ENCODE results near the gene SCN10A.

The SCN10A gene

GRCh38 chr3:38828681-38829080 lies 12.7 kb upstream of the SCN10A start:
- Histone ChIP-seq H3K27me3 (no peaks in the 10 kb centered on the region), H3K27ac (no peak overlapping the region), H3K36me3 (no peaks in the 10 kb centered on the region), H3K4me1 (peaks cover 0 to 15% (median 5%) of the 10 kb centered on the region in 4 donors), H3K9me3 (no peaks in the 10 kb centered on the region), H3K4me3 (no peak overlapping the region)
- TF ChIP-seq, protein P1, sequence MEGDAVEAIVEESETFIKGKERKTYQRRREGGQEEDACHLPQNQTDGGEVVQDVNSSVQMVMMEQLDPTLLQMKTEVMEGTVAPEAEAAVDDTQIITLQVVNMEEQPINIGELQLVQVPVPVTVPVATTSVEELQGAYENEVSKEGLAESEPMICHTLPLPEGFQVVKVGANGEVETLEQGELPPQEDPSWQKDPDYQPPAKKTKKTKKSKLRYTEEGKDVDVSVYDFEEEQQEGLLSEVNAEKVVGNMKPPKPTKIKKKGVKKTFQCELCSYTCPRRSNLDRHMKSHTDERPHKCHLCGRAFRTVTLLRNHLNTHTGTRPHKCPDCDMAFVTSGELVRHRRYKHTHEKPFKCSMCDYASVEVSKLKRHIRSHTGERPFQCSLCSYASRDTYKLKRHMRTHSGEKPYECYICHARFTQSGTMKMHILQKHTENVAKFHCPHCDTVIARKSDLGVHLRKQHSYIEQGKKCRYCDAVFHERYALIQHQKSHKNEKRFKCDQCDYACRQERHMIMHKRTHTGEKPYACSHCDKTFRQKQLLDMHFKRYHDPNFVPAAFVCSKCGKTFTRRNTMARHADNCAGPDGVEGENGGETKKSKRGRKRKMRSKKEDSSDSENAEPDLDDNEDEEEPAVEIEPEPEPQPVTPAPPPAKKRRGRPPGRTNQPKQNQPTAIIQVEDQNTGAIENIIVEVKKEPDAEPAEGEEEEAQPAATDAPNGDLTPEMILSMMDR (IDR thresholded peaks at IDR 0.05), result no peak
- intact Hi-C loops (cut with DNase I; ENCODE audit: low total_unique reads), result no loop called here
- DNase-seq, result no peak

- no peaks in the 10 kb centered on the region for H3K36me3 ChIP-seq
- DNase-seq, result no peak
- no peaks in the 10 kb centered on the region for H3K27me3 ChIP-seq
- intact Hi-C loops (cut with DNase I; ENCODE audit: low total_unique reads), result no loop called here
- H3K27ac ChIP-seq, result no peak overlapping the region
- H3K4me3 ChIP-seq, result no peak overlapping the region
- no peaks in the 10 kb centered on the region for H3K9me3 ChIP-seq
- TF ChIP-seq, protein P1 (IDR thresholded peaks at IDR 0.05), result no peak
- peaks cover 0 to 15% (median 5%) of the 10 kb centered on the region in 4 donors for H3K4me1 ChIP-seq
Measured at GRCh38 chr3:38827791-38828190, 11.8 kb upstream of the SCN10A start.

DNA sequence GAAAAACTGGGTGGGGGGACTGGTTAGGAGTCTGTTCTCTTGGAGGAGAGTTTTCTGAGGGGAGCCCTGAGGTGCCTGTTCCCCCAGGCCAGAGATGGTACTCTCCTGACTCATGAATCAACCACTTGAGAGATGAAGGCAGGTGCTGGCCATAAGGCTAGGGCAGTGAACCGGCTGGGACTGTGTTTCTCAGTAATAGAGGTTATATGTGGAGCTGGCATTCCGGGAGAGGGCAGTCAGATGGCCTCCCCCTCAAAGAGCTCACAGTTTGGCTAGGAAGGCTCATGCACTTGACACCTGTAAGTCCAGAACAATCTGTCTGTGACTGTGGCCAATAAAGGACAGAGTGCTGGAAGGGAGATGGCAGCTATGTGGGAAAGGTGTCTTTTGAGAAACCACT lies 10.0 kb upstream of the SCN10A start:
- Histone ChIP-seq H3K27ac (no peak overlapping the region), H3K27me3 (no peaks in the 10 kb centered on the region), H3K4me3 (no peak overlapping the region), H3K4me1 (peaks cover 0 to 15% (median 5%) of the 10 kb centered on the region in 4 donors), H3K9me3 (no peaks in the 10 kb centered on the region), H3K36me3 (no peaks in the 10 kb centered on the region)
- TF ChIP-seq, protein P1 (IDR thresholded peaks at IDR 0.05), result no peak
- DNase-seq, result no peak
- intact Hi-C loops (cut with DNase I; ENCODE audit: low total_unique reads), result no loop called here

- intact Hi-C loops (cut with DNase I; ENCODE audit: low total_unique reads), result no loop called here
- H3K4me3 ChIP-seq, result no peak overlapping the region
- H3K9me3 ChIP-seq, result no peaks in the 10 kb centered on the region
Measured at GRCh38 chr3:38824349-38824748, 8.3 kb upstream of the SCN10A start.

DNA sequence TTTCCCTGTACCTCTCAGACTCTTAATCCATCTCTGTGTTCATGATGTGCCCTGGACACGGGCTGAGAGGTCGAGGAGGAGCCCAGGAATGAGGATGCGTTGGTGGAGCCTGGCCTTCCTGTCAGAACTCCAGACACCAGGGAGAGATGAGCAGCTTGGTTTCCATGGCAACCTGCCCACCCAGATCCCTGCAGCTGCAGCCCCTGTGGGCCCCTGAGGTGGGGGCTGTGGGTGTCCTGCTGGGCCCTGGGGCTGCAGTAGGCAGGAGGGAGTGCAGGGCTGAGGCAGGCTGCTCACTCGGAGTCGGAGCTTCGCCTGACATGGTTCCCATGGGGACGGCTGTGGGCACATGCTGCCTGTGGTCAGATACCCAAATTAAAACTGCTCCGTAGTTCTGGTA lies 7.7 kb upstream of the SCN10A start:
- Histone ChIP-seq H3K4me3 (no peak overlapping the region), H3K36me3 (no peaks in the 10 kb centered on the region), H3K9me3 (no peaks in the 10 kb centered on the region), H3K27me3 (no peaks in the 10 kb centered on the region), H3K27ac (no peak overlapping the region), H3K4me1 (peaks cover 0 to 3% (median 0%) of the 10 kb centered on the region in 4 donors)
- intact Hi-C loops (cut with DNase I; ENCODE audit: low total_unique reads), result no loop called here
- TF ChIP-seq, protein P1 (IDR thresholded peaks at IDR 0.05), result no peak
- no peak for DNase-seq

More at GRCh38 chr3:38824349-38824748, 8.3 kb upstream of the SCN10A start:
- Histone ChIP-seq H3K4me1 (peaks cover 0 to 9% (median 1%) of the 10 kb centered on the region in 4 donors), H3K27me3 (no peaks in the 10 kb centered on the region), H3K36me3 (no peaks in the 10 kb centered on the region), H3K27ac (no peak overlapping the region)
- DNase-seq, result no peak
- TF ChIP-seq, protein P1 (IDR thresholded peaks at IDR 0.05), result no peak

DNA sequence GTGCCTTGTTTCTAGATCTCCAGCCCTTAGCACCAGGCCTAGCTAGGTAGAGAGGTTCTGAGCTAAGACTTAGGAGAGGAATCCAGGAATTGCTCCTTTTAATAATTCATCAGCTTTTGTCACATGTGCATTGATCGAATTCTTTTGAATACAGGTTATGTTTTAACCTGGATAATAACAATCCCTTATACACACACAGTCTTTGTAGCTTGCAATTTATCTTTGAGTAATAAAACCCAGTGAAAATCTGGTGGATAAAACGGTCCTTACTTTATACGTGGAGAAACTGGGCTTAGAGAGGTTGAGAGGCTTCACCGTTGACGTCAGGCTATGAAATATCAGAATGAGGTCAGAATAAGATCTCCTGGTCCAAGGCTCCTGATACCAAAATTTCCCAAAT lies 7.2 kb upstream of the SCN10A start:
- intact Hi-C loops (cut with DNase I; ENCODE audit: low total_unique reads), result no loop called here
- TF ChIP-seq, protein P1 (IDR thresholded peaks at IDR 0.05), result no peak
- H3K27ac ChIP-seq, result no peak overlapping the region
- H3K36me3 ChIP-seq, result no peaks in the 10 kb centered on the region
- no peak for DNase-seq
- no peaks in the 10 kb centered on the region for H3K27me3 ChIP-seq
- no peaks in the 10 kb centered on the region for H3K4me1 ChIP-seq
- no peaks in the 10 kb centered on the region for H3K9me3 ChIP-seq
- no peak overlapping the region for H3K4me3 ChIP-seq

All from tibial artery (tissue), 4 donors.